ENCODE results near the gene GABRR2. TPM values are rescaled to one million over a fixed set of nuclear protein-coding genes. Genes with fewer than 3 reads are reported as not detected.

GABRR2 gene
- total RNA-seq, 1 donor from 2014 or later = 0.92 TPM

DNA sequence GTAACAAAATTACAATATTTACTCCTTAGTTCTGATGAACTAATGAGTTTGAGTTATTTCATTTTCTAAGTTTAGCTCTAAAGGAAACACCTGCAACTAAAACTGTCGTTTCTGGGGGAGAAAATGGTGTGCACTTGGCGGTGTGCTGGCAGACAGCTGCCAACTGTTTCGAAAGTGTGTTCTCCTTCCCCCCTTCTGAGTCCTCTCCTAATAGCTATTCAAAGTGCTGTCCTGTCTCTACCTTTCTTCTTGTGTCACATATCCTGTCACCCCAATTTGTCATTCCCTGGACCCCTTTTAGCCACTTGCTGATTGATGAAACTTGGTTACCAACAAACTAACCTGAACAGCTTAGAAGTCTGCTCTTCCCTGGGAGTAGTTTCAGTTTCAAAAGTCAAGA is 42.3 kb upstream of the GABRR2 start:
- Mint-ChIP-seq H3K27ac (peak overlapping the region; percentile 12), H3K9me3 (no peaks in the 10 kb centered on the region), H3K4me1 (ENCODE audit: unreplicated experiment) (peaks cover 11% of the 10 kb centered on the region), H3K27me3 (no peaks in the 10 kb centered on the region), H3K4me3 (no peak overlapping the region), H3K36me3 (no peaks in the 10 kb centered on the region)
- no peak for DNase-seq (ENCODE audit: extremely low spot score, unreplicated experiment)
- TF ChIP-seq, protein P1, sequence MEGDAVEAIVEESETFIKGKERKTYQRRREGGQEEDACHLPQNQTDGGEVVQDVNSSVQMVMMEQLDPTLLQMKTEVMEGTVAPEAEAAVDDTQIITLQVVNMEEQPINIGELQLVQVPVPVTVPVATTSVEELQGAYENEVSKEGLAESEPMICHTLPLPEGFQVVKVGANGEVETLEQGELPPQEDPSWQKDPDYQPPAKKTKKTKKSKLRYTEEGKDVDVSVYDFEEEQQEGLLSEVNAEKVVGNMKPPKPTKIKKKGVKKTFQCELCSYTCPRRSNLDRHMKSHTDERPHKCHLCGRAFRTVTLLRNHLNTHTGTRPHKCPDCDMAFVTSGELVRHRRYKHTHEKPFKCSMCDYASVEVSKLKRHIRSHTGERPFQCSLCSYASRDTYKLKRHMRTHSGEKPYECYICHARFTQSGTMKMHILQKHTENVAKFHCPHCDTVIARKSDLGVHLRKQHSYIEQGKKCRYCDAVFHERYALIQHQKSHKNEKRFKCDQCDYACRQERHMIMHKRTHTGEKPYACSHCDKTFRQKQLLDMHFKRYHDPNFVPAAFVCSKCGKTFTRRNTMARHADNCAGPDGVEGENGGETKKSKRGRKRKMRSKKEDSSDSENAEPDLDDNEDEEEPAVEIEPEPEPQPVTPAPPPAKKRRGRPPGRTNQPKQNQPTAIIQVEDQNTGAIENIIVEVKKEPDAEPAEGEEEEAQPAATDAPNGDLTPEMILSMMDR (conservative IDR thresholded peaks at IDR 0.05) = no peak

DNA sequence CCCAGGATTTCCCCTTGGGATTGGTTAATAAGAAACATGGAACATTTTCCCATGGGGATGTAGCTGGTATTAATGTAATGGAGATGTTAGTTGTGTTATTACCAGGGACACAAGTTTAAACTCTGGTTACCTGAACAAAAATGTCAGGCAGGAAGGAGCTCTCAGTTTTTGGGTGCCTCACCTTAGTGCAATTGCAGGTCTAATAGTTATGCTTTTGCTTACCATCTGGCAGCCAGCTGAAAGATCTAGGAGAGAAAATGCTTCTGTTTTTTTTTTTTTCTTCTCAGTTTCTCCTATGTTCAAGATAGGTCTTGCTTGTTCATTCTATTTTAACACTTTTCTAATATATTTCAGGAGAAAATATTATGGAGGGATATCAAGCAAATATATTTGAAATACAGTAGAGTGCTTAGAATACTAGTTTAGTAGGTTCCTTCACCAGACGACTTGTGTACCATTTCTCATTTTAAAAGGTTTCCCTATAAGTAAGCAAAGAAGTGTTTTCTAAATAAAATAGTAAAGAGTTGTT is 41.6 kb upstream of the GABRR2 start:
- Mint-ChIP-seq H3K4me3 (no peak overlapping the region), H3K27ac (no peak overlapping the region), H3K27me3 (no peaks in the 10 kb centered on the region), H3K9me3 (no peaks in the 10 kb centered on the region), H3K4me1 (ENCODE audit: unreplicated experiment) (peaks cover 13% of the 10 kb centered on the region), H3K36me3 (no peaks in the 10 kb centered on the region)
- TF ChIP-seq, protein P1 (conservative IDR thresholded peaks at IDR 0.05) = no peak
- DNase-seq (ENCODE audit: extremely low spot score, unreplicated experiment) = no peak

DNA sequence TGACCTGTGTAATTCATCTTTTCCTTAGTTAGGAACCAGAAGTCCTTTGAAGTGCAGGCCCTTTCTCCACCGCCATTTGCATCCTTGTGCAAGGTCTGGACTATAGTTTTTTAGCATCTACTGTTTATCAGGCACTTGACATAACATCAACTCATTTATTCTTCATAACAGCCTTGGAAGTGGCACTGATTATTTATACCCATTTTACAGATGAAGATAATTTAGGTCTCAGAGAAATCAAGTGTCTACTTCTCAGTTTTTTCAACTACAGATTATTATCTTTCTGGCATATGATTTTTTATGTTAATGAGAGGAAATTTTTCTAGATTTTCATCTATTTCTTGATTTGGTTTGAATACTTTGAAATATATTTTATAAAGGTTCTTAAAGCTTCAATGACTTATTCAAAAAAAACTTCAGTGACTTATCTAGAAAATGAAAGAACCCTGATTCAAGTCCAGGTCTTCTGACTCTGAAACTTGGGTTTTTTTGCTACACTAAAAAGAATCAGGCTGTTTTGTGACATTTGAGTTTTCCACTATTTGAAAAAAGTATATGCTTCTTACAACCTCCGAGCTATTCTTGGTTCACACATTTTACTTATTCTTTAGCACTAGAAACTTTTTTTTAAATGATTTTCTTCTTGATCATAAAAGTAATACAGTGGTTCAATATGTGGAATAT is 40.6 kb upstream of the GABRR2 start:
- TF ChIP-seq, protein P1 (conservative IDR thresholded peaks at IDR 0.05) = no peak
- Mint-ChIP-seq H3K9me3 (no peaks in the 10 kb centered on the region), H3K4me3 (no peak overlapping the region), H3K36me3 (no peaks in the 10 kb centered on the region), H3K4me1 (ENCODE audit: unreplicated experiment) (peaks cover 21% of the 10 kb centered on the region), H3K27ac (no peak overlapping the region), H3K27me3 (no peaks in the 10 kb centered on the region)
- DNase-seq (ENCODE audit: extremely low spot score, unreplicated experiment) = no peak

- Mint-ChIP-seq H3K27me3 (no peaks in the 10 kb centered on the region), H3K4me3 (peak overlapping the region; percentile 79), H3K36me3 (peaks cover 7% of the 10 kb centered on the region), H3K9me3 (no peaks in the 10 kb centered on the region), H3K4me1 (ENCODE audit: unreplicated experiment) (peaks cover 36% of the 10 kb centered on the region), H3K27ac (peak overlapping the region; percentile 74)
- no peak for DNase-seq (ENCODE audit: extremely low spot score, unreplicated experiment)
- TF ChIP-seq, protein P1 (conservative IDR thresholded peaks at IDR 0.05) = no peak
Measured at GRCh38 chr6:89353702-89354392, 38.7 kb upstream of the GABRR2 start.

- Mint-ChIP-seq H3K4me3 (peak overlapping the region; percentile 79), H3K4me1 (ENCODE audit: unreplicated experiment) (peaks cover 43% of the 10 kb centered on the region), H3K27ac (peak overlapping the region; percentile 74), H3K27me3 (no peaks in the 10 kb centered on the region), H3K9me3 (no peaks in the 10 kb centered on the region), H3K36me3 (peaks cover 7% of the 10 kb centered on the region)
- TF ChIP-seq, protein P1 (conservative IDR thresholded peaks at IDR 0.05) = no peak
- DNase-seq (ENCODE audit: extremely low spot score, unreplicated experiment) = no peak
Measured at GRCh38 chr6:89353118-89353556, 38.0 kb upstream of the GABRR2 start.
